Keratinocyte (primary cell): ENCODE measurements around the gene JTB. TPM values are rescaled to one million over a fixed set of nuclear protein-coding genes. Genes with fewer than 3 reads are reported as not detected.

Source experiments
- DNase-seq: peaks from one replicate; pipeline ENCODE4 v3.0.0-alpha.2; 2011; ENCODE audit warnings: low read depth, missing footprints, low spot score
- FAIRE-seq: peaks from 2 replicates; lab custom pipeline; 2011; peaks lifted over from hg19 to GRCh38; lab: Jason Lieb, UNC
- H2AFZ ChIP-seq: 2 replicates; pipeline ENCODE4 v1.6.0; 2012; ENCODE audit warnings: low read length, control low read depth, inconsistent platforms; ENCODE audit not compliant: control insufficient read depth
- H3K27ac ChIP-seq: 2 replicates; pipeline ENCODE4 v1.5.1; 2011; ENCODE audit warnings: low read length; ENCODE audit not compliant: control insufficient read depth, insufficient read depth
- H3K27me3 ChIP-seq: 3 replicates; pipeline ENCODE4 v1.6.0; 2011; ENCODE audit warnings: low read length; ENCODE audit not compliant: control insufficient read depth, insufficient read depth; ENCODE audit errors: extremely low read depth
- H3K36me3 ChIP-seq, 2 experiments: 2 replicates in 1 of 2; 3 replicates in 1 of 2; pipeline ENCODE4 v1.5.1; 2011; ENCODE audit warnings: low read length in 2 of 2, mild to moderate bottlenecking in 1 of 2; ENCODE audit not compliant: control insufficient read depth in 2 of 2, insufficient read depth in 2 of 2; ENCODE audit errors: extremely low read depth in 1 of 2
- H3K4me1 ChIP-seq: 3 replicates; pipeline ENCODE4 v1.5.1; 2011; ENCODE audit warnings: low read length; ENCODE audit not compliant: control insufficient read depth, insufficient read depth; ENCODE audit errors: extremely low read depth
- H3K4me2 ChIP-seq: 3 replicates; pipeline ENCODE4 v1.6.0; 2011; ENCODE audit warnings: low read depth, low read length; ENCODE audit not compliant: control insufficient read depth, insufficient read depth; ENCODE audit errors: extremely low read depth
- H3K4me3 ChIP-seq, 3 experiments: fragments of 200-600 bp in 1 of 3; sonication (generic) in 1 of 3; 2 replicates in 2 of 3; 3 replicates in 1 of 3; pipeline ENCODE4 v1.5.1; 2011 to 2016; ENCODE audit warnings: low read length in 3 of 3, mild to moderate bottlenecking in 3 of 3, control low read depth in 2 of 3, inconsistent platforms in 1 of 3, low read depth in 1 of 3, mixed read lengths in 1 of 3, mixed run types in 1 of 3, moderate library complexity in 1 of 3; ENCODE audit not compliant: control insufficient read depth in 2 of 3, insufficient read depth in 2 of 3; ENCODE audit errors: extremely low read depth in 1 of 3
- H3K79me2 ChIP-seq: 2 replicates; pipeline ENCODE4 v1.6.0; 2012; ENCODE audit warnings: low read length; ENCODE audit not compliant: control insufficient read depth, insufficient read depth
- H3K9ac ChIP-seq: 3 replicates; pipeline ENCODE4 v1.6.0; 2011; ENCODE audit warnings: low read length; ENCODE audit not compliant: control insufficient read depth, insufficient read depth; ENCODE audit errors: extremely low read depth
- H3K9me1 ChIP-seq: 3 replicates; pipeline ENCODE4 v1.6.0; 2011; ENCODE audit warnings: low read length; ENCODE audit not compliant: control insufficient read depth, insufficient read depth; ENCODE audit errors: extremely low read depth
- H3K9me3 ChIP-seq: 2 replicates; pipeline ENCODE4 v1.5.1; 2012; ENCODE audit warnings: low read depth, low read length; ENCODE audit not compliant: control insufficient read depth
- H4K20me1 ChIP-seq: 3 replicates; pipeline ENCODE4 v1.6.0; 2011; ENCODE audit warnings: low read length; ENCODE audit not compliant: control insufficient read depth, insufficient read depth; ENCODE audit errors: extremely low read depth
- EZH2 ChIP-seq: IDR thresholded peaks from one replicate; pipeline ENCODE4 v1.6.1; 2012; ENCODE audit warnings: inconsistent platforms, mild to moderate bottlenecking, low read length, moderate library complexity
- dilution Hi-C: fragments of 300-500 bp; cut with MboI; formaldehyde crosslinking; loops from one replicate; pipeline ENCODE4 v1.7.0; 2020; ENCODE audit warnings: low sequenced_read_pairs; ENCODE audit not compliant: extremely low pct_ligation_motif_present
- polyA plus RNA-seq, 5 experiments: library from polyadenylated mRNA; depleted of rRNA in 3 of 5; stranded (reverse) in 3 of 5; stranded (forward) in 1 of 5; unstranded in 1 of 5; fragments of >200 nt; gene quantifications; 1 replicate in 1 of 5; 2 replicates in 3 of 5; 3 replicates in 1 of 5; pipeline versions ENCODE4 v1.2.1 to v1.2.3, GENCODE V29; 2011 to 2012; ENCODE audit warnings: missing spikeins in 2 of 5, low read depth in 1 of 5, low replicate concordance in 1 of 5
- small RNA-seq, 3 experiments: library from RNA; depleted of rRNA; stranded (forward); fragments of <200 nt; gene quantifications; one replicate each; pipeline ENCODE3, GENCODE V24; 2012; ENCODE audit warnings: low read depth in 3 of 3, low replicate concordance in 1 of 3; ENCODE audit not compliant: insufficient read length in 3 of 3
- TF ChIP-seq, protein P1 (sequence below), 3 experiments: IDR thresholded peaks in 1 of 3; conservative IDR thresholded peaks in 1 of 3; optimal IDR thresholded peaks in 1 of 3; 2 replicates in 2 of 3; 3 replicates in 1 of 3; pipeline versions ENCODE3 to v1.5.1; 2011; ENCODE audit warnings: low read length in 3 of 3, mild to moderate bottlenecking in 3 of 3, moderate library complexity in 2 of 3, control low read depth in 1 of 3, inconsistent platforms in 1 of 3; ENCODE audit not compliant: insufficient read depth in 2 of 3; ENCODE audit errors: extremely low read depth in 1 of 3

The JTB gene
- polyA plus RNA-seq, 1 donor (not counting 4 experiments of a cell fraction or from before 2014, with no cell fraction given), result 83.4 TPM

GRCh38 chr1:153926405-153926804 is 51.1 kb downstream of the JTB start:
- no peak for FAIRE-seq
- H3K4me2 ChIP-seq, result no peak overlapping the region
- no peak overlapping the region for H3K27ac ChIP-seq

More at GRCh38 chr1:153926405-153926804, 51.1 kb downstream of the JTB start:
- Histone ChIP-seq H3K9ac (no peak overlapping the region), H3K36me3 (peaks cover 0 to 8% of the 10 kb centered on the region in 2 experiments), H3K79me2 (peaks cover 8% of the 10 kb centered on the region), H3K9me1 (no peaks in the 10 kb centered on the region), H3K4me1 (peaks cover 8% of the 10 kb centered on the region), H3K4me3 (no peak overlapping the region), H3K9me3 (no peaks in the 10 kb centered on the region), H4K20me1 (no peaks in the 10 kb centered on the region), H2AFZ (no peak overlapping the region), H3K27me3 (no peaks in the 10 kb centered on the region)
- TF ChIP-seq, protein P1, sequence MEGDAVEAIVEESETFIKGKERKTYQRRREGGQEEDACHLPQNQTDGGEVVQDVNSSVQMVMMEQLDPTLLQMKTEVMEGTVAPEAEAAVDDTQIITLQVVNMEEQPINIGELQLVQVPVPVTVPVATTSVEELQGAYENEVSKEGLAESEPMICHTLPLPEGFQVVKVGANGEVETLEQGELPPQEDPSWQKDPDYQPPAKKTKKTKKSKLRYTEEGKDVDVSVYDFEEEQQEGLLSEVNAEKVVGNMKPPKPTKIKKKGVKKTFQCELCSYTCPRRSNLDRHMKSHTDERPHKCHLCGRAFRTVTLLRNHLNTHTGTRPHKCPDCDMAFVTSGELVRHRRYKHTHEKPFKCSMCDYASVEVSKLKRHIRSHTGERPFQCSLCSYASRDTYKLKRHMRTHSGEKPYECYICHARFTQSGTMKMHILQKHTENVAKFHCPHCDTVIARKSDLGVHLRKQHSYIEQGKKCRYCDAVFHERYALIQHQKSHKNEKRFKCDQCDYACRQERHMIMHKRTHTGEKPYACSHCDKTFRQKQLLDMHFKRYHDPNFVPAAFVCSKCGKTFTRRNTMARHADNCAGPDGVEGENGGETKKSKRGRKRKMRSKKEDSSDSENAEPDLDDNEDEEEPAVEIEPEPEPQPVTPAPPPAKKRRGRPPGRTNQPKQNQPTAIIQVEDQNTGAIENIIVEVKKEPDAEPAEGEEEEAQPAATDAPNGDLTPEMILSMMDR (optimal IDR thresholded peaks at IDR 0.05 in 1 of 3, IDR thresholded peaks at IDR 0.05 in 1 of 3, conservative IDR thresholded peaks at IDR 0.05 in 1 of 3; ENCODE audit: extremely low read depth in 1 of 3, insufficient read depth in 2 of 3, low read length in 3 of 3), result no peak
- no peak for TF ChIP-seq EZH2
- dilution Hi-C loops, result no loop called here
- no peak for DNase-seq

Small RNAs within 50 kb of the gene (small RNA-seq; reads per million reads assigned to genes)
- gene MIR6737, result 0 to 0.33 (median 0) reads per million in 3 experiments

Other genes starting within 250 kb of the JTB start
- 24.6 to 34.5 TPM (median 26.0 TPM) in 3 replicates for gene INTS3, start 249.6 kb downstream of the JTB start, polyA plus RNA-seq
- 7.4 to 9.6 TPM (median 8.2 TPM) in 3 replicates for gene SLC27A3, start 202.3 kb downstream of the JTB start, polyA plus RNA-seq
- 4.1 to 7.6 TPM (median 6.1 TPM) in 3 replicates for gene GATAD2B, start 54.7 kb downstream of the JTB start, polyA plus RNA-seq
- gene DENND4B, start 31.0 kb downstream of the JTB start, polyA plus RNA-seq, result 7.9 to 16.3 TPM (median 8.0 TPM) in 3 replicates
- 14.0 to 20.4 TPM (median 15.9 TPM) in 3 replicates for gene CRTC2, start 19.1 kb downstream of the JTB start, polyA plus RNA-seq
- 68.4 to 83.6 TPM (median 68.5 TPM) in 3 replicates for gene SLC39A1, start 14.1 kb downstream of the JTB start, polyA plus RNA-seq
- gene CREB3L4, start 9.8 kb downstream of the JTB start, polyA plus RNA-seq, result 6.0 to 6.3 TPM (median 6.2 TPM) in 3 replicates
- 38.3 to 87.1 TPM (median 69.8 TPM) in 3 replicates for gene RAB13, start 8.7 kb upstream of the JTB start, polyA plus RNA-seq
- 3,237 to 6,680 TPM (median 5,112 TPM) in 3 replicates for gene RPS27, start 13.1 kb upstream of the JTB start, polyA plus RNA-seq
- gene NUP210L, start 177.4 kb upstream of the JTB start, polyA plus RNA-seq, result 0.01 TPM in 1 of 3 replicates, not detected in the others
- 294 to 691 TPM (median 585 TPM) in 3 replicates for gene TPM3, start 214.4 kb upstream of the JTB start, polyA plus RNA-seq
- gene CFAP141, start 228.7 kb upstream of the JTB start, polyA plus RNA-seq, result not detected in 3 replicates
- gene UBAP2L, start 243.3 kb upstream of the JTB start, polyA plus RNA-seq, result 118 to 198 TPM (median 161 TPM) in 3 replicates